WTC11 (cell line): Measurements from ENCODE around the gene HRAS.

Experiments
- AFF4 ChIP-seq: sonication (generic); formaldehyde crosslinking; IDR thresholded peaks from 2 replicates; pipeline ENCODE4 v1.8.1; 2023; ENCODE audit warnings: mild to moderate bottlenecking, missing genetic modification reagents, borderline replicate concordance
- ELF4 ChIP-seq: sonication (generic); formaldehyde crosslinking; IDR thresholded peaks from 2 replicates; pipeline ENCODE4 v1.8.1; 2022; ENCODE audit warnings: low read depth, mild to moderate bottlenecking, moderate library complexity, missing genetic modification reagents
- ESRRA ChIP-seq: sonication (generic); formaldehyde crosslinking; IDR thresholded peaks from 2 replicates; pipeline ENCODE4 v1.8.1; 2022; ENCODE audit warnings: mild to moderate bottlenecking, missing genetic modification reagents, borderline replicate concordance
- SMAD4 ChIP-seq: sonication (generic); formaldehyde crosslinking; IDR thresholded peaks from 2 replicates; pipeline ENCODE4 v1.8.0; 2022; ENCODE audit warnings: mild to moderate bottlenecking, missing genetic modification reagents
- TF ChIP-seq, protein P1 (sequence below): fragments of 200-600 bp; IDR thresholded peaks from 2 replicates; pipeline ENCODE4 v1.8.0; 2022; ENCODE audit warnings: antibody characterized with exemption
- TF ChIP-seq, protein P2 (sequence below): sonication (generic); formaldehyde crosslinking; IDR thresholded peaks from 2 replicates; pipeline ENCODE4 v1.8.1; 2022; ENCODE audit warnings: low read depth, mild to moderate bottlenecking, moderate library complexity, missing genetic modification reagents, borderline replicate concordance

DNA sequence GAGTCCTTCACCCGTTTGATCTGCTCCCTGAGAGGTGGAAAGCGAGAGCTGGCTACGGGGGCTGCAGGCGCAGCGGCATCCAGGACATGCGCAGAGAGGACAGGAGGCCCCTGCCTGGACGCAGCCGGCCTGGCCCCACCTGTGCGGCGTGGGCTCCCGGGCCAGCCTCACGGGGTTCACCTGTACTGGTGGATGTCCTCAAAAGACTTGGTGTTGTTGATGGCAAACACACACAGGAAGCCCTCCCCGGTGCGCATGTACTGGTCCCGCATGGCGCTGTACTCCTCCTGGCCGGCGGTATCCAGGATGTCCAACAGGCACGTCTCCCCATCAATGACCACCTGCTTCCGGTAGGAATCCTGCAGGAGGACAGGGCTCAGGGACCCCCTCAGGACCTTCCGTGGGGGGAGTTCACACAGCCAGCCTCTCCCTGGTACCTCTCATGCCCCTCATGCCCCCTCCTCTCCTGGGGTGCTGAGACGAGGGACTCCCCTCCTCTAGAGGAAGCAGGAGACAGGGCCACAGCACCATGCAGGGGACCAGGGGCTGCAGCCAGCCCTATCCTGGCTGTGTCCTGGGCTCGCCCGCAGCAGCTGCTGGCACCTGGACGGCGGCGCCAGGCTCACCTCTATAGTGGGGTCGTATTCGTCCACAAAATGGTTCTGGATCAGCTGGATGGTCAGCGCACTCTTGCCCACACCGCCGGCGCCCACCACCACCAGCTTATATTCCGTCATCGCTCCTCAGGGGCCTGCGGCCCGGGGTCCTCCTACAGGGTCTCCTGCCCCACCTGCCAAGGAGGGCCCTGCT is 1.6 kb downstream of the HRAS start:
- TF ChIP-seq, protein P1, sequence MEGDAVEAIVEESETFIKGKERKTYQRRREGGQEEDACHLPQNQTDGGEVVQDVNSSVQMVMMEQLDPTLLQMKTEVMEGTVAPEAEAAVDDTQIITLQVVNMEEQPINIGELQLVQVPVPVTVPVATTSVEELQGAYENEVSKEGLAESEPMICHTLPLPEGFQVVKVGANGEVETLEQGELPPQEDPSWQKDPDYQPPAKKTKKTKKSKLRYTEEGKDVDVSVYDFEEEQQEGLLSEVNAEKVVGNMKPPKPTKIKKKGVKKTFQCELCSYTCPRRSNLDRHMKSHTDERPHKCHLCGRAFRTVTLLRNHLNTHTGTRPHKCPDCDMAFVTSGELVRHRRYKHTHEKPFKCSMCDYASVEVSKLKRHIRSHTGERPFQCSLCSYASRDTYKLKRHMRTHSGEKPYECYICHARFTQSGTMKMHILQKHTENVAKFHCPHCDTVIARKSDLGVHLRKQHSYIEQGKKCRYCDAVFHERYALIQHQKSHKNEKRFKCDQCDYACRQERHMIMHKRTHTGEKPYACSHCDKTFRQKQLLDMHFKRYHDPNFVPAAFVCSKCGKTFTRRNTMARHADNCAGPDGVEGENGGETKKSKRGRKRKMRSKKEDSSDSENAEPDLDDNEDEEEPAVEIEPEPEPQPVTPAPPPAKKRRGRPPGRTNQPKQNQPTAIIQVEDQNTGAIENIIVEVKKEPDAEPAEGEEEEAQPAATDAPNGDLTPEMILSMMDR: no peak
- TF ChIP-seq ELF4 (no peak), AFF4 (no peak), SMAD4 (no peak), ESRRA (no peak)
- TF ChIP-seq, protein P2, sequence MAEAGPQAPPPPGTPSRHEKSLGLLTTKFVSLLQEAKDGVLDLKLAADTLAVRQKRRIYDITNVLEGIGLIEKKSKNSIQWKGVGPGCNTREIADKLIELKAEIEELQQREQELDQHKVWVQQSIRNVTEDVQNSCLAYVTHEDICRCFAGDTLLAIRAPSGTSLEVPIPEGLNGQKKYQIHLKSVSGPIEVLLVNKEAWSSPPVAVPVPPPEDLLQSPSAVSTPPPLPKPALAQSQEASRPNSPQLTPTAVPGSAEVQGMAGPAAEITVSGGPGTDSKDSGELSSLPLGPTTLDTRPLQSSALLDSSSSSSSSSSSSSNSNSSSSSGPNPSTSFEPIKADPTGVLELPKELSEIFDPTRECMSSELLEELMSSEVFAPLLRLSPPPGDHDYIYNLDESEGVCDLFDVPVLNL (CRISPR knock-in tag): no peak
